HEK293T (cell line): Measurements from ENCODE around the gene ATP2B2.

Experiments
- CTCF ChIA-PET: fragments of 350-600 bp; formaldehyde crosslinking; extraction: SDS; loops from one replicate; lab custom pipeline; 2021; ENCODE audit warnings: antibody characterized with exemption, inconsistent platforms; lab: Yijun Ruan, JAX
- POLR2A ChIA-PET: fragments of 350-600 bp; formaldehyde crosslinking; extraction: SDS; loops from one replicate; lab custom pipeline; 2020; ENCODE audit warnings: antibody characterized with exemption, inconsistent platforms; lab: Yijun Ruan, JAX
- DNase-seq: peaks from one replicate; pipeline ENCODE4 v3.0.0; 2012; ENCODE audit warnings: mixed read lengths; ENCODE audit errors: extremely low spot score
- ARNT ChIP-seq: fragments of 450-650 bp; IDR thresholded peaks from 2 replicates; pipeline ENCODE4 v1.6.1; 2017; ENCODE audit warnings: mild to moderate bottlenecking
- BHLHE40 ChIP-seq: fragments of 450-650 bp; IDR thresholded peaks from 2 replicates; pipeline ENCODE4 v1.6.1; 2016; ENCODE audit warnings: mild to moderate bottlenecking, moderate library complexity, borderline replicate concordance
- CTBP1 ChIP-seq: fragments of 450-650 bp; IDR thresholded peaks from 2 replicates; pipeline ENCODE4 v1.6.1; 2016; ENCODE audit warnings: borderline replicate concordance
- ELF4 ChIP-seq: fragments of 450-650 bp; IDR thresholded peaks from 2 replicates; pipeline ENCODE4 v1.6.1; 2017; ENCODE audit warnings: antibody characterized with exemption
- FOXA1 ChIP-seq: fragments of 450-650 bp; IDR thresholded peaks from 2 replicates; pipeline ENCODE4 v1.6.1; 2016; ENCODE audit warnings: mild to moderate bottlenecking
- FOXK2 ChIP-seq: fragments of 450-650 bp; IDR thresholded peaks from 2 replicates; pipeline ENCODE4 v1.6.1; 2016; ENCODE audit warnings: mild to moderate bottlenecking
- FOXM1 ChIP-seq: fragments of 450-650 bp; IDR thresholded peaks from 2 replicates; pipeline ENCODE4 v1.6.1; 2017; ENCODE audit warnings: mild to moderate bottlenecking, borderline replicate concordance
- HDGF ChIP-seq: fragments of 450-650 bp; IDR thresholded peaks from 2 replicates; pipeline ENCODE4 v1.6.1; 2017; ENCODE audit warnings: antibody characterized with exemption, borderline replicate concordance
- L3MBTL2 ChIP-seq: fragments of 450-650 bp; conservative IDR thresholded peaks from 2 replicates; pipeline ENCODE4 v1.6.1; 2016; ENCODE audit warnings: mild to moderate bottlenecking
- LEF1 ChIP-seq: fragments of 450-650 bp; IDR thresholded peaks from 2 replicates; pipeline ENCODE4 v1.6.1; 2017; ENCODE audit warnings: mild to moderate bottlenecking, borderline replicate concordance
- NFRKB ChIP-seq: fragments of 450-650 bp; IDR thresholded peaks from 2 replicates; pipeline ENCODE4 v1.6.1; 2016; ENCODE audit warnings: mild to moderate bottlenecking, moderate library complexity
- SP1 ChIP-seq: fragments of 450-650 bp; IDR thresholded peaks from 2 replicates; pipeline ENCODE4 v1.6.1; 2017
- SUZ12 ChIP-seq: fragments of 450-650 bp; IDR thresholded peaks from 2 replicates; pipeline ENCODE4 v1.6.1; 2016; ENCODE audit warnings: mild to moderate bottlenecking
- TARDBP ChIP-seq: fragments of 450-650 bp; IDR thresholded peaks from 2 replicates; pipeline ENCODE4 v1.6.1; 2016
- ZNF384 ChIP-seq: fragments of 450-650 bp; IDR thresholded peaks from 2 replicates; pipeline ENCODE4 v1.6.1; 2016
- TF ChIP-seq, protein P1 (sequence below): fragments of 450-650 bp; IDR thresholded peaks from 2 replicates; pipeline ENCODE4 v1.6.1; 2016

ATP2B2 gene

DNA sequence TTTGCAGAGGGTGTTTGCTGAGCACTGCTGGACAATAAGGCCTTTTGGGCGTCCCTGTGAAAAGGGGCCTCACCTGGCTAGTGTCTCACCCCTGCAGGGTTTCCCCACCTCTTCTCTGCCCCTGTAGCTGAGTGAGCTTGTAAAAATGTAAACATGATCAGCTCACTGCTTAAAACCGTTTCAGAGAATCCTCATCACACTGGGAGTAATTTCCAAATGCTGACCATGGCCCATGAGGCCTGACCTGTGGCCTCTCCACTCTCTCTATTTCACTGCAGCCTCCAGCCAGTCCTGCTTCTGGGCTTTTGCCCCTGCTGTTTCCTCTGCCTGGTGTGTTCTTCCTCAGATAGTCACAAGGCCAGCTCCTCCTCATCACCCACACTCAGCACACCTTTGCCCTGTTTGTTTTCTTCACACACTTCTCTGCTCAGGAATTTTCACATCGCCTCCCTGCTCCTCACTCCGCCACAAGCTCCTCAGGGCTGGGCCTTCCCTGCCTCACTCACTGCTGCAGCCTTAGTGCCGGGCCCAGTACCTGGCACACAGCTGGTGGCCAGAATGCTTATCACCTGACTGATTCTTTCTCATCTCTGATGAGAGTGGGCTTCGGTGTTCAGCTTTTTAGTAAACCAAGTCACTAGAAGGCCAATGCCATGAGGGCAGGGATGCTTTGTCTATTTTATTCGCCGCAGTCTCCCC lies 105.2 kb downstream of the ATP2B2 start:
- TF ChIP-seq ZNF384: no peak
- DNase-seq: no peak
- POLR2A ChIA-PET: no interaction called here
- CTCF ChIA-PET: interaction anchor here (1.0 kb wide), 1 partner anchor 21 kb away, joined by 3 read pairs; no protein-coding TSS in a partner anchor

- no peak for DNase-seq
- CTCF ChIA-PET: interaction anchor here (1.0 kb wide), 1 partner anchor 21 kb away, joined by 3 read pairs; no protein-coding TSS in a partner anchor
- TF ChIP-seq NFRKB: no peak
- POLR2A ChIA-PET: no interaction called here
Observed at GRCh38 chr3:10399634-10400033, 105.8 kb downstream of the ATP2B2 start.

DNA sequence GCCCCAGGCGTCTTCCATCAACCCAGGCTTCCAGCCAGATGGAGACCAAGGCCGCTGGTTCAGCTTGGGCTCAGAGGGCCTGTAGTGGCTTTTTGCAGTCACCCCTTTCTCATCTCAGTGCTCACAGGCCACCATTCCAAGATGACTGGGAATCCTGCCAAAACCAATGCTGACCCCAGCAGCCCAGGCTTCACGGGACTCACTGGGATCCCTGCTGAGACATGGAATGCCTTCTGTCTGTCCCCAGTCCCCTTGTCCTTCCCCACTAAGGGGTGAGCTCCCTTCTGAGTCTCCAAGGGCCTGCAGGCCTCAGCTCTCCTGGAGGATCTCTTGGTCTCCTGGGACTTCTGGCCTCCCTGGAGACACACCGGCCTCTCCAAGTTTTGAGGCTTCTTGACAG lies 107.0 kb downstream of the ATP2B2 start:
- POLR2A ChIA-PET: no interaction called here
- CTCF ChIA-PET: no interaction called here
- TF ChIP-seq ARNT (no peak), FOXA1 (no peak), SP1 (no peak), CTBP1 (no peak), ELF4 (no peak), ZNF384 (no peak), L3MBTL2 (no peak), SUZ12 (no peak), NFRKB (no peak), LEF1 (no peak), FOXM1 (no peak), HDGF (no peak), FOXK2 (no peak), BHLHE40 (no peak), TARDBP (no peak)
- TF ChIP-seq, protein P1, sequence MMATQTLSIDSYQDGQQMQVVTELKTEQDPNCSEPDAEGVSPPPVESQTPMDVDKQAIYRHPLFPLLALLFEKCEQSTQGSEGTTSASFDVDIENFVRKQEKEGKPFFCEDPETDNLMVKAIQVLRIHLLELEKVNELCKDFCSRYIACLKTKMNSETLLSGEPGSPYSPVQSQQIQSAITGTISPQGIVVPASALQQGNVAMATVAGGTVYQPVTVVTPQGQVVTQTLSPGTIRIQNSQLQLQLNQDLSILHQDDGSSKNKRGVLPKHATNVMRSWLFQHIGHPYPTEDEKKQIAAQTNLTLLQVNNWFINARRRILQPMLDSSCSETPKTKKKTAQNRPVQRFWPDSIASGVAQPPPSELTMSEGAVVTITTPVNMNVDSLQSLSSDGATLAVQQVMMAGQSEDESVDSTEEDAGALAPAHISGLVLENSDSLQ: no peak

DNA sequence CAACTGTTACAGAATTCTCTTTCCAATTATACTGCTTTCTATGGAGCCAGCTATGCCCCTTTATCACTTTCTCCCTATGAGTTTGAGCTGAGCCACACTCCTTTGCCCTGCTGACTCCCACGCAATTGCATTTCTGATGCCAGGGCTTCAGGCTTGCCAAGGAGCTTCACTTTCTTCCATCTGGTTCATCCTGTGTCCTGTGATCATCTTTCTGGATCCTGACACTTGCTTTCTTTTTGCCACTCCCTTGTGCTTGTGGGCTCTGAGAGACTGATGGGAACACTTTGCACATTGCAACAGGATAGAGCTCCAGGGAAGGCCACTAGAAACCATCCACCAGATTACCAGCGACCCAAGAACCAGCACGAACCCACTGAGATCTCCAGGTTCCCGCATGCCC lies 107.5 kb downstream of the ATP2B2 start:
- ChIA-PET CTCF (no interaction called here), POLR2A (no interaction called here)
- TF ChIP-seq ARNT (no peak), SP1 (no peak), TARDBP (no peak), FOXK2 (no peak), HDGF (no peak), ZNF384 (no peak), ELF4 (no peak), LEF1 (no peak), FOXA1 (no peak), FOXM1 (no peak), BHLHE40 (no peak), NFRKB (no peak), CTBP1 (no peak), L3MBTL2 (no peak), SUZ12 (no peak)
- TF ChIP-seq, protein P1: no peak
- no peak for DNase-seq

More for the DNA sequence above, 107.0 kb downstream of the ATP2B2 start:
- DNase-seq: peak; percentile 18

- TF ChIP-seq ARNT: no peak
- no peak for TF ChIP-seq SUZ12
- no peak for TF ChIP-seq FOXK2
- TF ChIP-seq ELF4: no peak
- TF ChIP-seq, protein P1: no peak
- ChIA-PET POLR2A (no interaction called here), CTCF (no interaction called here)
- no peak for DNase-seq
Observed at GRCh38 chr3:10396931-10397330, 108.5 kb downstream of the ATP2B2 start.

GRCh38 chr3:10396083-10396482 lies 109.3 kb downstream of the ATP2B2 start:
- ChIA-PET CTCF (no interaction called here), POLR2A (no interaction called here)
- TF ChIP-seq ARNT: no peak
- TF ChIP-seq NFRKB: no peak
- TF ChIP-seq BHLHE40: no peak
- TF ChIP-seq FOXA1: no peak
- TF ChIP-seq, protein P1: no peak
- no peak for TF ChIP-seq SP1
- no peak for TF ChIP-seq FOXK2
- TF ChIP-seq ELF4: no peak
- TF ChIP-seq TARDBP: no peak
- TF ChIP-seq HDGF: no peak
- no peak for TF ChIP-seq LEF1
- no peak for TF ChIP-seq CTBP1
- DNase-seq: no peak
